Raji (cell line): ENCODE measurements around the gene FAM168A.

Experiments
- POLR2A ChIP-seq: IDR thresholded peaks from 2 replicates; pipeline ENCODE4 v1.6.1; 2011; ENCODE audit warnings: low read depth, low read length, control low read depth; ENCODE audit not compliant: insufficient read depth

FAM168A gene

GRCh38 chr11:73454987-73455386, 142.9 kb downstream of the FAM168A start:
- no peak for TF ChIP-seq POLR2A

DNA sequence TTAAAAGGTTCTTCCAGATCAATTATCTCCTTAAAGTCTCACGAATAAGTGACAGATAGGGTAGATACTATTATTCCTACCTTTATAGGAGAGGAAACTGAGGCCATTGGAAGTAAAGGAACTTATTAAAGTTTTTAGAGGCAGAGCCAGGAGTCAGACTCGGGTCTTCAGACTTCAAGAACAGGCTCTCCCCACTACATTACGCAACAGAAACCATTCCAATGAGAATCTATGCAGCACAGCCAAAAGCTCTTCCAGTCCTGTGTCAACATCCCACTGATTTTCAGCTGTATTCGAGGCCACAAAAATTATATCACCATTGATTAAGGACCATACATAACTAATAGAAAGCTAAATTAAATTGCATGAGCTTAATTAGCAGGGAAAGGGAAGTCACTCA, 144.3 kb downstream of the FAM168A start:
- TF ChIP-seq POLR2A: no peak

DNA sequence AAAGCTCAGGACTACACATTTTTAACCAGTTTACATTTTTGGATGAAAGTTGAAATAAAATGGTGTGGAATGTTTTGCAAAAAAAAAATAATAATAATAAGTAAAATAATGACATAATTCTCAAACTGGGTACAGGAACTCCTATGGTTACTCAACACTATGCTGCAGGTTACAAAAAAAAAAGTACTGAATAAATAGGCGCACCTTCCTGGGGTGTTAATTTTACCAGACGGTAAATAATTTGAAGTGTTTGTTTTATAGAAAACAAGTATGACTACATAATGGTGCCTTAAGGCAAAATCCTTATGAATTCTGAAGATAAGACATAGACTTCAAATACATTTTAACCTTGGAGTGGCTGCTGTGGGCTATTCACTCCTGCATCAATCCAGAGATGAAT, 145.2 kb downstream of the FAM168A start:
- TF ChIP-seq POLR2A: no peak

DNA sequence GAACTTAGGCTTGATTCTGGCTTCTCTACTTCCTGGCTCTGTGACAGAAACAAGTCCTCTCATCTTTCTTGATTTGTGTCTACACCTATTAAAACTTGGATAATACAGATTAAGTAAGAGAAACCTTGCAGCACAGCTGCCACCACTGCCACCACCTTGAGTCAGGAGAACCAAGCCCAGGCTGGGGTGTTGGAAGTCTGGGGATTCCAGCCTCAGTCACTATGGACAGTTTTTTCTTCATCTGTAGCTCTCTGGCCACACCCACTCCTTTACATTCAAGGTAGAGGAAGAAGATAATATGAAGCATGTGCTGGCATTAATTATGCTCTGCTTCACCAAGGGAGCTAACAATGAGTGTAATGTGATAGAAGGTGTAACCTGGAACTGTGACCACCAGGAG, 146.0 kb downstream of the FAM168A start:
- TF ChIP-seq POLR2A: no peak

- no peak for TF ChIP-seq POLR2A
Measured at GRCh38 chr11:73446766-73447165, 151.1 kb downstream of the FAM168A start.

DNA sequence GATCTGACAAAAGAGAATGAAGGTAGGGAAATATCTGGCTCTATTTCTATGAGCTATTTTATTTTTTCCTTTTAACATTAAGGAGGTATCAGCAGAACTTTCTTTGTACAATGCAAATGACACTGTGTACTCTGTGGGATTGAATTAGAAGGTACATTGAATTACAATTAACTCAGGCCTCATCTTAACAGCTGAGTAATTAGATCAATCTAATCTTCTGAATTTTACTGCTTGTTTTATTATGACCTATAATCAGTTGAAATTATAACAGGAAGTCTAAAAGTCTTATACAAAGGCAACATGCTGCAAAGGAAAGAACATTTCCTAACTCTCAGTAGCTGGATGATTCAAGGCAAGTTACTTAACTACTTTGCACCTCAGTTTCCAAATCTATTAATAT, 151.9 kb downstream of the FAM168A start:
- TF ChIP-seq POLR2A: no peak

DNA sequence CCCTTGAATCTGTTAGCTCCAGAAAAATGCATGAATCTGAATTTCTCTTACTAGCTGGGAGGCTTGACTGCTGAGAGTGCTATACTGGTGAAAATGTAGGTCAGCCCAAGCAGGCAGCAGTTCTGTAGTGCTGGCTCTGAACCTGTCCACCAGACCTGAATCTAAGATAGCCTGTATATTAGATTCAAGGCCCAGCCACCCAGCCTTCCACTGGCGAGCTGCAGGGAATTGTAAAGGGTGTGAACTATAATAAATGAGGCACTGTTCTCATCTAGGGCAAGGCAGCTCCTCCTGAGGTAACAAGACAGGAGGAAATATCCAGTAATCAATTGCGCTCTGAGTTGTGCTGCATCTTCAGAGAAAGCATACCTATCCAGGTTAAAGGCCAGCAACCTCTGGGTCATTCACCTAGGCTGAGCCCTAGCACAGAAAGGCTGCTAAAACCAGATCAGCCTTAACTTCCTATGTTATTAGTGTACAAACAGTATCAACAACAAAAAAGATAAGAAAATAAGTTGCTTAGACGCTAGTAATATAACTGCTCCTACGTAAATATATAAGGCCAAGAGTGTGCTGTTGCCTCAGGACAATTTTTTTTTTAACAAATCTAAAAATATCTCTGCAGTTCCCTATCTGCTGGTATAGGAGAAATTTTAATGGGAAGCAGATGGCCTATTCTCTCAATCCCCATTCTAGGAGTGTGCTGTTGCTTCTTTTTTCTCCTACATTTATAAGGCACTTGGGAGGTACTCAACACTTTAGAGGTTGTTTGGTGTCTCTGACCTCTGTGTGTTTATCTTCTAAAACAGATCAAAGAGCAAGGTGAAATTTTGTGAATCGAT, 158.7 kb downstream of the FAM168A start:
- no peak for TF ChIP-seq POLR2A

DNA sequence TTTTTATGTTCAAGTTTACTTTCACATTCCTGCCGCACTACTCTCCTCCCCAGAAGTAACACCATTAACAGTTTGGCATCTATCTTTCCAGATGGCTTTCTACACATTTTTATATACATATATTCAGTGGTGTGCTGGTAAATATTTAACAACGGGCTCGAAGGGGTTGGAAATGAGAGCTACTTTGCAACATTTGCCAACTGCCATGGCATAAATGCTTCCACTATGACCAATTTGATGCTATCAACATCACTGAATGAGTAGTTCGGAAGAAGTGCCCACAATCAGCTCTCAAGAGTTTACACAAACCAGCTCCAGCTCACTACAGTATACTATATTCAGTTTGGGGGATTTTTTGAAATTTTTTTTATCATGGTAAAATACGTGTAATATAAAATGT, 166.5 kb downstream of the FAM168A start:
- TF ChIP-seq POLR2A: no peak

GRCh38 chr11:73430326-73430725, 167.6 kb downstream of the FAM168A start:
- no peak for TF ChIP-seq POLR2A

DNA sequence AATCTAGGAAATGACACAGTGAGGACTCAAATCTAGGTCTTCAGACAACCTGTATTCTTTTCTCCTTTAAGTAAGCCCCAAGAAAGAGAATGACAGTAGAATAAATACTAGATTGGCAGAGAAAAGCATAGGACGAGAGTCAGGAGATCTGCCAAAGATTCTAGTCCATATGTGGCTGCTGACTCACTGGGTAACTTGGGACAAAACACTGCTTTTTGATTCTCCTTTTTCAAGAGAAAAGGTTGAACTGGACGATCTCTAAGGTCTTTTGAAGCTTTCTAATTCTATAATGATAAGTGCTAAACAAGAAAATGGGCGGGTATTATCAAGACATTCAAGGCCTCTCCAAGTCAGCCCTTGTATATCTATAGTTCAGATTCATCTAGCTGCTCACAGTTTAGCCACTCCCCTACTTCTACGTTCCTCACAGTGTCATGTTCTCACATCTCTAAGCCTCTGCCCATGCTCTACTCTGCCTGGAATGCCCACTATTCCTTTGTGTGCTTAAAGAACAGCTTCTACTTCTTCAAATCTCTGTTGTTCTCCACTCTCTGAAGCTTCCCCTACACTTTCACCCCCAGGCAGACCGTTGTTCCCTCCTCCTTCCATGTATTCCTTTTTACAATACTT, 168.7 kb downstream of the FAM168A start:
- no peak for TF ChIP-seq POLR2A

DNA sequence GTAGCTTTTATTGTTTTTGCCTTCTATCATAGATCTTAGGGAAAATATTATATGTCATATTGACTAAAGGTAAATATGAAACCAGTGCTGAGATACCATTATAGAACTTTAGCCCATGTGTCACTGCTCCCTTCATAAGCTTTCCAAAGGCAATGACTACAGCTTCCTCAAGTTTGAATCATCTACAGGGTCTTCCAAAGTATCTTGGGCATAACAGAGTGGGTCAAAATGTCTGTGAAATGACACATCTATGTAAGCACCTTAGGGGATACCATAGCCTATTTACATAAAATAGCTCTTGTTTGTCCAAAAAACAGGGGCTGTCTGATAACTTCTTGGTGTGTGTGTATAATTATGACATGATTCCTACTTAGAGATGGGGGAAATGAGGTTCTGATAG, 169.2 kb downstream of the FAM168A start:
- no peak for TF ChIP-seq POLR2A

DNA sequence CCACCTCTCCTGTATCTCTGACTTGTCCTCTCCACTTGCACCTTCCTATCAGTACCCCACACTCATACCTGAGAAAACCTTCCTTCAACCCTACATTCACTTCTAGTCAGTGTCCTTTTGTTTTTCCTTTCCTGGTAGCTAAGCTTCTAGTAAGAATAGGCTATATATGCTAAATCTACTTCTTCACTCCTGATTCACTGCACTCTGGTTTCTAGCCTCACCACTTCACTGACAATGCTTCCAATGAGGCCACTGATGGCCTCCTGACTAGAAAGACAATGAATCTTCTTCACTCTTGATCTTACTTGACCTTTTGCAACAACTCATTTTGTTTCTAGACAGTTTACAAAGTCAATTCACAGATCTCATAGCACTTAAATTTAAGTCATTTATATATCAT, 169.7 kb downstream of the FAM168A start:
- TF ChIP-seq POLR2A: no peak

DNA sequence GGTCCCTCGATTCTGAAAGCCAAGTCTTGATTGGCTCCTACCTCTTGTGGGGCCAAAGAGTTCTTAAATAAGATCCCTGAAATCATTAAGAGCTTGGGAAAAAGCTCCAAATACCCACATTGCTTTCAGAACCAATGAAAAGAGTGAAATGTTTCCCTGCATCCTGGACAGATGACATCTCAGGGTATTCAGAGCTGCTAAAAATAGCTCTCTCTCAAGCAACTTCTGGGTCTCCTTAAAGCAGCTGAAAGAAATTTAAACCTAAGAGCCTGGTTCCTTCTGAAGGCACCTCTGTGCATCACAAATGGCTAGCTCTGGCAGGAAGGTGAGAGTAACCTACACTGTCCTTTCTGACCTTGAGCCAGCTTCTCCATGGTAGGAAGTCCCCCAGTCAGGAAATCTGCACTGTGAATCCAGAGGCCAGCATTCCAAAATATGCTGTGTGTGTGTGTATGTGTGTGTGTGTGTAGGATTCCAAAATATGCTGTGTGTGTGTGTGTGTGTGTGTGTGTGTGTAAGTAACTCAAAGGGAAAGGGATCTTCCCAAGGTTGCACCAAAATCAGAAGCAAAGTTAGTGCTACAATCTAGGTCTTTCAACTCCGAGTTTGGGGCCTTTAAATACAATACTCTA, 171.6 kb downstream of the FAM168A start:
- TF ChIP-seq POLR2A: no peak

DNA sequence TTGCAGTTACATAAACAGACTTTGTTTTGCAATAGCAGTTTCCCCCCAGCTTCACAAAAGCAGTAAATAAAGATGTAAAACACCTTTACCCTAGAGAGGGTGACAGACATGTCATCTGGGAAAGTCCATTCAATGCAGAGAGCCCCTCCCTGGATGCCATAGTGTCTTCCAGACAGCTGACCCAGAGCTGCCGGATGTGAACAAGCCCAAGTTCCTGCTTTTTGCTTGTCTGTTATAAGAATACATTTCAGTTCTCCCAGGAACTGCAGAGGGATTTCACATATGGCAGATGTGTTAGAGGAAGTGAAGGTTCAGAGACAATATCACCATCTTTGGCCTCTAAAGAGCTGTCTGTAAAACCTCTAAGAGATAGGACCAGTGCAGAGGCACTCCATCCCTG, 172.8 kb downstream of the FAM168A start:
- no peak for TF ChIP-seq POLR2A

GRCh38 chr11:73423506-73423905, 174.4 kb downstream of the FAM168A start:
- TF ChIP-seq POLR2A: no peak

DNA sequence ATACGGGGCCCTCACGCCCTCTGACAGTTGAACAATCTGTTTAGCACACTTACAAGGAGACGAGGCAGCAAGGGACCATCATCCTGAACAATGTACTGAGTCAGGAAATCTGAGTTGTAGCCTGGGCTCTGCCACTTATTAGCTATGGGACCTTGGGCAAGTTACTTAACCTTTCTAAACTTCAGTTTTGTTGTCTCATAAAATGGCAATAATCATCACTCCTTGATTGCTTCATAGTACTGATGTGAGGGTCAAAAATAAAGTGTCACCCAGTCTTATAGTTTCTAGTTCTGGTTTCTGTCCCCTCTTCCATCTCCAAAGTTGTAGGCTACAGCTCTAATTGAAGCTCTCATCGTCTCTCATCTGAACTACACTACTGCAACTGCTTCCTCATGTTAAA, 175.0 kb downstream of the FAM168A start:
- TF ChIP-seq POLR2A: no peak
